Osteoblast (primary cell): ENCODE data around the gene POLA1. TPM values are rescaled to one million over a fixed set of nuclear protein-coding genes. Genes with fewer than 3 reads are reported as not detected.

Source experiments
- DNase-seq: peaks from one replicate; pipeline ENCODE4 v3.0.0; 2011; ENCODE audit warnings: low spot score, mixed read lengths; ENCODE audit not compliant: insufficient read length; ENCODE audit errors: missing footprints
- H2AFZ ChIP-seq: 2 replicates; pipeline ENCODE4 v1.6.0; 2011; ENCODE audit warnings: mild to moderate bottlenecking, low read length
- H3K27ac ChIP-seq: 2 replicates; pipeline ENCODE4 v1.5.1; 2011; ENCODE audit warnings: mild to moderate bottlenecking, low read depth, low read length, moderate library complexity
- H3K27me3 ChIP-seq: 2 replicates; pipeline ENCODE4 v1.6.0; 2012; ENCODE audit warnings: mild to moderate bottlenecking, control low read depth, inconsistent platforms, low read length, moderate library complexity; ENCODE audit not compliant: insufficient read depth
- H3K36me3 ChIP-seq: 2 replicates; pipeline ENCODE4 v1.5.1; 2011; ENCODE audit warnings: mild to moderate bottlenecking, low read length, control low read depth, moderate library complexity; ENCODE audit not compliant: insufficient read depth
- H3K4me1 ChIP-seq: 2 replicates; pipeline ENCODE4 v1.5.1; 2011; ENCODE audit warnings: mild to moderate bottlenecking, low read length, control low read depth, moderate library complexity; ENCODE audit not compliant: insufficient read depth
- H3K4me2 ChIP-seq: 2 replicates; pipeline ENCODE4 v1.6.0; 2011; ENCODE audit warnings: mild to moderate bottlenecking, low read length; ENCODE audit not compliant: insufficient read depth
- H3K4me3 ChIP-seq: fragments of 200-600 bp; sonication (generic); 3 replicates; pipeline ENCODE4 v1.5.1; 2012; ENCODE audit warnings: mild to moderate bottlenecking, low read length, inconsistent platforms; ENCODE audit not compliant: insufficient read depth
- H3K79me2 ChIP-seq: 2 replicates; pipeline ENCODE4 v1.6.0; 2012; ENCODE audit warnings: mild to moderate bottlenecking, low read length, control low read depth, inconsistent platforms; ENCODE audit not compliant: insufficient read depth
- H3K9me3 ChIP-seq: 2 replicates; pipeline ENCODE4 v1.5.1; 2011; ENCODE audit warnings: low read depth, low read length, control low read depth
- H4K20me1 ChIP-seq: 2 replicates; pipeline ENCODE4 v1.6.0; 2012; ENCODE audit warnings: mild to moderate bottlenecking, low read length, control low read depth; ENCODE audit not compliant: insufficient read depth
- total RNA-seq: library from RNA; depleted of rRNA; stranded (reverse); fragments of >200 nt; gene quantifications from 2 replicates; pipeline ENCODE4 v1.2.3, GENCODE V29; 2012
- TF ChIP-seq, protein P1 (sequence below): IDR thresholded peaks from 2 replicates; pipeline ENCODE4 v1.5.1; 2011; ENCODE audit warnings: mild to moderate bottlenecking, low read depth, low read length, moderate library complexity; ENCODE audit errors: extremely low read depth

Gene POLA1
- total RNA-seq, 1 donor = 11.9 TPM

DNA sequence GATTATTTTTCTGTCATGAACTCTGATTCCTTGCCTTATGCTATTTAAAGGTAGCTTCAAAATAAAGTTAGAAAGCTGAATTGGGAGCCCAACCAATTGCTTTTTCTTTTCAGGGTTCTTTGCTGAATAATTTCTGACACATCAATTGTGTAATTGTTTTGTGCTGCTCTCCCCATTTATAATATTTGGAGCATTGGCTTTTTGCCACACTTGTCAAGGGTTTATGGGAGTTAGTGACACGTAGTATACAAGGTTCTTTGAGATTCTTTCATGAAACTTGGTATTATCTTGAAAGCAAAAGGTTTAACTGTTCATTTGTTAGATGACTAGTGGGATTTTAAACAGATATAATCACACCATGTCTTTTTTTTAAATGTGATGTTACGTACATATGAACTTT, 80.9 kb downstream of the POLA1 start:
- Histone ChIP-seq H3K4me3 (no peak overlapping the region), H3K27me3 (no peaks in the 10 kb centered on the region), H3K4me1 (no peaks in the 10 kb centered on the region), H3K4me2 (no peak overlapping the region), H3K9me3 (no peaks in the 10 kb centered on the region), H3K79me2 (no peaks in the 10 kb centered on the region), H3K27ac (no peak overlapping the region), H4K20me1 (no peaks in the 10 kb centered on the region), H2AFZ (no peak overlapping the region), H3K36me3 (no peaks in the 10 kb centered on the region)
- TF ChIP-seq, protein P1, sequence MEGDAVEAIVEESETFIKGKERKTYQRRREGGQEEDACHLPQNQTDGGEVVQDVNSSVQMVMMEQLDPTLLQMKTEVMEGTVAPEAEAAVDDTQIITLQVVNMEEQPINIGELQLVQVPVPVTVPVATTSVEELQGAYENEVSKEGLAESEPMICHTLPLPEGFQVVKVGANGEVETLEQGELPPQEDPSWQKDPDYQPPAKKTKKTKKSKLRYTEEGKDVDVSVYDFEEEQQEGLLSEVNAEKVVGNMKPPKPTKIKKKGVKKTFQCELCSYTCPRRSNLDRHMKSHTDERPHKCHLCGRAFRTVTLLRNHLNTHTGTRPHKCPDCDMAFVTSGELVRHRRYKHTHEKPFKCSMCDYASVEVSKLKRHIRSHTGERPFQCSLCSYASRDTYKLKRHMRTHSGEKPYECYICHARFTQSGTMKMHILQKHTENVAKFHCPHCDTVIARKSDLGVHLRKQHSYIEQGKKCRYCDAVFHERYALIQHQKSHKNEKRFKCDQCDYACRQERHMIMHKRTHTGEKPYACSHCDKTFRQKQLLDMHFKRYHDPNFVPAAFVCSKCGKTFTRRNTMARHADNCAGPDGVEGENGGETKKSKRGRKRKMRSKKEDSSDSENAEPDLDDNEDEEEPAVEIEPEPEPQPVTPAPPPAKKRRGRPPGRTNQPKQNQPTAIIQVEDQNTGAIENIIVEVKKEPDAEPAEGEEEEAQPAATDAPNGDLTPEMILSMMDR = no peak
- DNase-seq = no peak

DNA sequence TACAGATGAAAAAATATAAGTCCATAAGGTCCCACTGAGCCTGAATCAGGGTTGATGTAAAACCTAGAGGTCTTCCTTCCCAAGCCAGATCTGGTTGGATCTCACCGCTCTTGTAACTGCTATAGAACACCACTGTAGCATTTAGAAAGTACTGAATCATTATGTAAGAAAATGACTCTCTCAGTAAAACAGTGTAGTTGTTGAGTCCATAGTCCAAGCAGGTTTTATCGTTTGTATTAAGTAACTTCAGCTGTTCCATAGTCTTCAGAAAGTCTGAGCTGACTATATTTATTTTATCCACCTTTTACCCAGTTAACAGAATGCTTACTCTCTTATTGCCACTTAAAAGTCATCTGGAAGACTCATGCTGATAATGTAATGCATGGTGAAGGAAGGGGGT, 82.2 kb downstream of the POLA1 start:
- Histone ChIP-seq H2AFZ (no peak overlapping the region), H3K4me2 (no peak overlapping the region), H3K4me1 (no peaks in the 10 kb centered on the region), H3K4me3 (no peak overlapping the region), H3K36me3 (no peaks in the 10 kb centered on the region), H3K27me3 (no peaks in the 10 kb centered on the region), H4K20me1 (no peaks in the 10 kb centered on the region), H3K27ac (no peak overlapping the region), H3K79me2 (no peaks in the 10 kb centered on the region), H3K9me3 (no peaks in the 10 kb centered on the region)
- TF ChIP-seq, protein P1 = no peak
- DNase-seq = no peak

DNA sequence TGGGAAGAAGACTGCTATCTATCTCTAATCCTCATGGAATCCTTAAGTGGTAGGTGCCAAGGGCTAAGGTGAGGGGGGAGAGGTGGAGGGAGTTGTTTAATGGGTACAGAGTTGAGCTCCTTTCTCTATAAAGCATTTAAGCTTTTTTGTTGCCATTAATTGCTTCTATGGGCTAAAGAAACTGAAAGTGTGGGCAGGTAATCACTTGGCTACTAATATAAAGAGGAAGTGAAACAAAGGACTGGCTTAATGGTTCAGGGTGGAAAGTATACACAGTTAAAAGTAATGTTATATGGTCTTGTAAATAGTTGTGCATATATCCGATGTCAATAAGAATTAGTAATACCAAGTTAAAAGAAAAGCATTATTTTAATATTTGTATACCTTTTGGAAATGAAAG, 83.9 kb downstream of the POLA1 start:
- Histone ChIP-seq H3K4me1 (no peaks in the 10 kb centered on the region), H3K27me3 (no peaks in the 10 kb centered on the region), H3K4me3 (no peak overlapping the region), H2AFZ (no peak overlapping the region), H3K9me3 (no peaks in the 10 kb centered on the region), H3K79me2 (no peaks in the 10 kb centered on the region), H4K20me1 (no peaks in the 10 kb centered on the region), H3K27ac (no peak overlapping the region), H3K4me2 (no peak overlapping the region), H3K36me3 (no peaks in the 10 kb centered on the region)
- no peak for DNase-seq
- TF ChIP-seq, protein P1 = no peak

DNA sequence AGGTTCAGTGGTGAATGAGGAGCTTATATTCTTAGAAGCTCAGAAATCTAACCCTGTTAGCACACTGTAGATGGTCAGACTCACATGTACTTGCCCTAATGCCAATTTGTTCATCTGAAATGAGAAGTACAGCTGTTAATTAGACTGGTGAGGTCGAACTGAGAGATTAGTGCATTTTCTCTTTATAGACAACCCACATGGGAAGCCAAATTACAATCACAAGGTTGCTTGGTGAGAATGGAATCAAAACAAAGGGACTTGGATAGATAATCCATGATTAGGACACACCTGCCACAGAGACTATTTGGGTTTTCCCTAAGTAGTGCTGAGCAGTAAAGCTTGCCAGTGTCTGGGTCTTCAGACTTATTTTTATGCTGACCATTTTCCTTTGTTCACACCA, 88.3 kb downstream of the POLA1 start:
- Histone ChIP-seq H3K27ac (no peak overlapping the region), H3K27me3 (no peaks in the 10 kb centered on the region)
- TF ChIP-seq, protein P1 = no peak

More for the DNA sequence above, 88.3 kb downstream of the POLA1 start:
- no peak overlapping the region for H2AFZ ChIP-seq
- DNase-seq = no peak
- H3K9me3 ChIP-seq = no peaks in the 10 kb centered on the region
- H3K36me3 ChIP-seq = no peaks in the 10 kb centered on the region
- H3K4me3 ChIP-seq = no peak overlapping the region
- H3K79me2 ChIP-seq = no peaks in the 10 kb centered on the region
- H3K4me2 ChIP-seq = no peak overlapping the region
- H3K4me1 ChIP-seq = no peaks in the 10 kb centered on the region
- no peaks in the 10 kb centered on the region for H4K20me1 ChIP-seq
